RKO (cell line): ENCODE measurements around the gene GET3.
A peak's percentile ranks its signal among the peaks of the same experiment; 100 is the strongest.

Experiments used
- DNase-seq: peaks from one replicate; pipeline ENCODE4 v3.0.0-alpha.2; 2016; ENCODE audit warnings: low spot score

Gene GET3

GRCh38 chr19:12779162-12779993, 42.1 kb downstream of the GET3 start:
- DNase-seq, result no peak

- DNase-seq, result no peak
Observed at GRCh38 chr19:12782174-12782423, 44.8 kb downstream of the GET3 start.

GRCh38 chr19:12782424-12783290, 45.4 kb downstream of the GET3 start:
- peak; percentile 67 for DNase-seq

GRCh38 chr19:12783291-12783848, 46.1 kb downstream of the GET3 start:
- DNase-seq, result no peak

GRCh38 chr19:12783849-12784393, 46.6 kb downstream of the GET3 start:
- DNase-seq, result no peak

- DNase-seq, result no peak
Observed at GRCh38 chr19:12784394-12784870, 47.1 kb downstream of the GET3 start.

- no peak for DNase-seq
Observed at GRCh38 chr19:12784871-12785430, 47.7 kb downstream of the GET3 start.

- no peak for DNase-seq
Observed at GRCh38 chr19:12785431-12786031, 48.2 kb downstream of the GET3 start.

- no peak for DNase-seq
Observed at GRCh38 chr19:12786141-12786870, 49.0 kb downstream of the GET3 start.

GRCh38 chr19:12786952-12787351, 49.7 kb downstream of the GET3 start:
- DNase-seq, result no peak

GRCh38 chr19:12787458-12787857, 50.2 kb downstream of the GET3 start:
- no peak for DNase-seq

- no peak for DNase-seq
Observed at GRCh38 chr19:12788042-12788681, 50.9 kb downstream of the GET3 start.

- DNase-seq, result no peak
Observed at GRCh38 chr19:12788682-12789097, 51.4 kb downstream of the GET3 start.

- DNase-seq, result no peak
Observed at GRCh38 chr19:12789098-12789903, 52.0 kb downstream of the GET3 start.

- peak; percentile 96 for DNase-seq
Observed at GRCh38 chr19:12789904-12790619, 52.8 kb downstream of the GET3 start.

GRCh38 chr19:12790628-12791344, 53.5 kb downstream of the GET3 start:
- DNase-seq, result no peak

GRCh38 chr19:12791345-12792050, 54.2 kb downstream of the GET3 start, which contains the start of gene JUNB:
TSS of gene JUNB (plus strand) at chr19:12791486. CDS start at chr19:12791772, 286 bp downstream.
- peak; percentile 93 for DNase-seq
